ENCODE results near the gene PGS1.

DNA sequence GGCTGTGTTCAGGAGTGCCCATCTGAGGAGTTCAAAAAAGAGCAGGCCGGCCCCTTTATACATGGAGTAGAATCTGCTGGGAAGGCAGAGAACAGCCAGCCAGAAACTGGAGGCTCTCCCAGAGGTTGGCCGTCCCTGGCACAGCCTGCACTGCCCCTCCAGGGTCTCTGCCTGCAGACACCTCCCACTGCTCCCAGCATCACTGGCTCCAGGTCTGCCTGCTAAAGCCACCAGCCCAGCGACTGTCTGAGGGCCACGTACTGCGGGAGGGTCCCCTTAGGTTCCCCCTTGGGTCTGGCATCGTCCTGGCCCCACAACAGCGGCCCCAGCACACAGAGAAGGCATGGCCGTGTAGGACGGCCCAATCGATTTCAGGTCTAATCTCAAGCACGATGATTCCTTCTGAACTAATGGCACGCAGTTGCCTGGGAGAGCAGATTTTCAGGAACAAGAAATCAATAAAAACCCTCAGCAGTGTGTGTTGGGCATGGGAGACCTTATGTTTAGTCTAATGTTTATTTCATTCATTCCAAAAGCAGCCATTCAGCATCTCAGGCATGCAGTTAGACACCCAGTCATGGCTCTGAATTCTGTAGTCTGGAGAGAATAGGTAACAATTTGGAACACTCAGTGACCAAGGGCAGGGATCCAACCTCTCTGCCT is 95.6 kb downstream of the PGS1 start:
- TF ChIP-seq EZH2 (IDR thresholded peaks at IDR 0.05; ENCODE audit: low read length, missing control alignments) (no peak), CTCF (conservative IDR thresholded peaks at IDR 0.05 in 1 of 2, IDR thresholded peaks at IDR 0.05 in 1 of 2; ENCODE audit: low read depth in 1 of 2, low read length in 2 of 2) (no peak)
